ENCODE measurements around the gene GLUD1.
"Not testable (repeated sequence)": the region's sequence is repeated elsewhere in the genome, so short reads cannot be mapped to it uniquely, and the experiment has no call there.

GLUD1 gene

DNA sequence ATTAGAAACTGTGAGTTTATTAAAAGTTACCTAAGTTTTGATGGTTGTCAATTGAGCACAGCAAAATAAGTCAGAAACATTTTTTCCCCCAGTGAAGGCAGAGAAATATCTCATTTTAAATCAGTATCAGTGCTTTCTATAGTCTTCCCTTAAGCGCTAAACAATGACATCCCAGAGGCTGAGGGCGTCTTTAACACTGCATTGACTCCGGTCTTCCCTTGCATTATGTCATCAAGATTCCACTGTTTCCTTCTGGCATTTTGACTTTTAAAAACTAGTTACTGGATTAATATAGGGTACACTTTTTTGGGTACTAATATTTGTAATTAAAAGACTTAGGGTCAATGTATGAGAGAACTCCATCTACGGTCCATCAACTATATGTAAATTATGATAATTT, 3.9 kb downstream of the GLUD1 start:
- no peak for DNase-seq (ENCODE audit: low read depth in 2 of 3, low spot score in 2 of 3)

DNA sequence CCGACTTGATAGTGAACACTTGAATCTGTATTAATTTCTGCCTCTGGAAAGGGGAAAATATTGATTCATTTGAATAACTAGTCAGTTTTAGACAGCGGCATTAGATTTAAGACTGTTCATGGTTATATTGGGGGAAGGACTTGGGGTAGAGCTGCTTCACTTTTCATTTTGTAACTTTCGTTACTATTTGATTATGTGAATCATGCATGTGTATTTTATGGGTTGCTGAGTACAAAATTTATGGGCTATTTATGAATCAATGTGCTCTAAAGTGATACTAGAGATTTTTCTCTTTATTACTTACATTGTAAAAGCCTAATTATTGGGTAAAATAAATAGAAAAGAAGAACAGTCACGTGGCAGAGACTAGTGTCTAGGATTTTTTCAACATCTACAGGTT, 4.9 kb downstream of the GLUD1 start:
- DNase-seq (ENCODE audit: low read depth in 2 of 3, low spot score in 2 of 3), result no peak

DNA sequence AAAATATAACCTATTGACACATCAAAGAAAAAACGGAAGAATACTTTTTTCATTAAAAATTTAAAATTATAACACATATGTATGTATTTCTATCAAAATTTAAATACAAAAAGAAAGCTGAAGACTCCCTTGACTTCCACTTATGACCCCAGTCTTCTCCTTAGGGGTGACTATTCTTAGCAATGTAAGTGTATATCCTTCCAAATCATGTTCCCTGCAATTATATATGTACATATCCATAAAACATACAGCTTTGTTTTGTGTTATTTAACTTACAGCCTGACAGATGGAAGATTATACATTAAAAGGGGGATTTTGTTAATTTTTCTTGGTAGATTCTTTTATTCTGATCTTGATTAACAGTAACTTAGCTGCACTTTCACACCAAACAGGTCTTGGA, 9.1 kb downstream of the GLUD1 start:
- no peak for DNase-seq (ENCODE audit: low read depth in 2 of 3, low spot score in 2 of 3)

DNA sequence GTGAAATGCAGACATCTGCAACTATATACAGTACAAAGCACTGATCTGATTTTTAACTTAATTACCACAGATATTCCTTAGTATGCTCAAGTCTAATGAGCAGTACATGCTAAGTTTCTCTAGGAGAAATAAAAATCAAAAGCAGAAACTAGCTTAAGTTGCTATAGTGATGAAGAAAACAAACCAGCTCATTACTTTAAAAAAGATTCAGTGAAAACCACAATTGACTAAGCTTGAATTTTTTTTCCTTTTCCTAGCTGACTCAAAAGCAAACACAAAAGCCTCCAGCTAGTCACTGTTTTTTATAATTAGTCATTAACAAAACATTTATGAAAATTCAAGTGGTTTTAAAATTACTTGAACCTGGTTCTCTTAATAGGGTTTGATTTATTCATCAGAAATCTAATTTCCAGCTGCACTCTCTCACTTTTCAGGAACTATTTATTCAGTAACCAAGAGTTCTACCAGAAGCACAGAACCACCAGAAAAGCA, 10.3 kb downstream of the GLUD1 start:
- not testable (repeated sequence) for DNase-seq (ENCODE audit: low read depth in 2 of 3, low spot score in 2 of 3)

DNA sequence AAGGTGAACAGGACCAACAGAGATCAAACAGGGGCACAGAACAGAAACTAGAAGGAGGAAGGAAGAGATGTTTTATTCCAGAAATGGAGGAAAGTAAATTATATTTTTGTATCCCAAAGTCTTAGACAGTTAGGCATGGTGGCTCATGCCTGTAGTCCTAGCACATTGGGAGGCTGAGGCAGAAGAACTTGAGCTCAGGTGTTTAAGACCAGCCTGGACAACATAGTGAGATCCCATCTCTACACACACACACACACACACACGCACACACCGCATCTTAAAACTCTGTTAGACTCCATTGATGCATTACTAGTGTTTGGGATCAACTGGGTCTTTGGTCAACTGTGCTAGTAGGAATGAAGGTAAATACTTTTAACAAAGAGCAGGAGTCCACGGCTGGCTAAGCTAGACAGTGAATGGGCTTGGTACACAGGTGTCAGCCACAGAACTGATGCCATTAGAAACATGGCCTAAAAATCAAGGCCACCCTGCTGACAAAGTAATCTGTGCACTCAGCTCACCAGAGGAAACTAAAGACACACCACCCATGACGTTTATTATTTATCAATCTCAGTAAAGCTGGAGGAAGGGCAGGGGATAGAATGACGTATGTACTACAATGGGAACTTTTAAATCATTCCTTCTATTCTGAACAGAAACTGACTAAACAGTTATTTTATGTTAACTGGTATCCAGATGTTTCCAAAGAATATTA, 10.9 kb downstream of the GLUD1 start:
- DNase-seq (ENCODE audit: low read depth in 2 of 3, low spot score in 2 of 3), result not testable (repeated sequence)

DNA sequence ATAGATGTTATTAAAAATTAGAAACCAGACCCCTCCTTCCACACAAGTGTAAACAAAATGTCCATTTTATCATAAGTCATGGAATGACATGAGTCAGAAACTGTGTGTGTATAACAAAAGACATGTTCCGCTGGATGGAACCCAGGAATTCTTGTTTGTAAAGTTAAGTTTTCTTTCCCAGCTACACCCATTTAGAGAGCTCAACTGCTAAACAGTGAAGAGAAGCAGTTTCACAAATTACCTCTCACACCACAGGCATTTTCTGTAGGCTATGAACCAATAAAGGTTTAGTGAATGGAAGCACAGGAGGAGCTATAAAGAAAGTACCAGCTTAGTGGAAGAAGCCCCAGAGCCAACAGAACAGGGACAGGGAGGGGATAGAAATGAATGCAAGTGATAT, 12.4 kb downstream of the GLUD1 start:
- DNase-seq (ENCODE audit: low read depth in 2 of 3, low spot score in 2 of 3), result not testable (repeated sequence)

DNA sequence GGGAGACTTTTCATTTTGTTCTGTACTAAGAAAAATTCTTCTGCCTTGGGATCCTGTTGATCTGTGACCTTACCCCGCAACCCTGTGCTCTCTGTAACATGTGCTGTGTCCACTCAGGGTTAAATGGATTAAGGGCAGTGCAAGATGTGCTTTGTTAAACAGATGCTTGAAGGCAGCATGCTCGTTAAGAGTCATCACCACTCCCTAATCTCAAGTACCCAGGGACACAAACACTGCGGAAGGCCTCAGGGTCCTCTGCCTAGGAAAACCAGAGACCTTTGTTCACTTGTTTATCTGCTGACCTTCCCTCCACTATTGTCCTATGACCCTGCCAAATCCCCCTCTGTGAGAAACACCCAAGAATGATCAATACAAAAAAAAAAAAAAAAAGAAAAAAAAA, 13.1 kb downstream of the GLUD1 start:
- DNase-seq (ENCODE audit: low read depth in 2 of 3, low spot score in 2 of 3), result not testable (repeated sequence)

DNA sequence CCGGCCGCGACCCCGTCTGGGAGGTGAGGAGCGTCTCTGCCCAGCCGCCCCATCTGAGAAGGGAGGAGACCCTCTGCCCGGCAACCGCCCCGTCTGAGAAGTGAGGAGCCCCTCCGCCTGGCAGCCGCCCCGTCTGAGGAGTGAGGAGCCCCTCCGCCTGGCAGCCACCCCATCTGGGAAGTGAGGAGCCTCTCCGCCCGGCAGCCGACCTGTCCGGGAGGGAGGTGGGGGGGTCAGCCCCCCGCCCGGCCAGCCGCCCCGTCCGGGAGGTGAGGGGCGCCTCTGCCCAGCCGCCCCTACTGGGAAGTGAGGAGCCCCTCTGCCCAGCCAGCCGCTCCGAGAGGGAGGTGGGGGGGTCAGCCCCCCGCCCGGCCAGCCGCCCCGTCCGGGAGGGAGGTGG, 14.0 kb downstream of the GLUD1 start:
- DNase-seq (ENCODE audit: low read depth in 2 of 3, low spot score in 2 of 3), result not testable (repeated sequence)

DNA sequence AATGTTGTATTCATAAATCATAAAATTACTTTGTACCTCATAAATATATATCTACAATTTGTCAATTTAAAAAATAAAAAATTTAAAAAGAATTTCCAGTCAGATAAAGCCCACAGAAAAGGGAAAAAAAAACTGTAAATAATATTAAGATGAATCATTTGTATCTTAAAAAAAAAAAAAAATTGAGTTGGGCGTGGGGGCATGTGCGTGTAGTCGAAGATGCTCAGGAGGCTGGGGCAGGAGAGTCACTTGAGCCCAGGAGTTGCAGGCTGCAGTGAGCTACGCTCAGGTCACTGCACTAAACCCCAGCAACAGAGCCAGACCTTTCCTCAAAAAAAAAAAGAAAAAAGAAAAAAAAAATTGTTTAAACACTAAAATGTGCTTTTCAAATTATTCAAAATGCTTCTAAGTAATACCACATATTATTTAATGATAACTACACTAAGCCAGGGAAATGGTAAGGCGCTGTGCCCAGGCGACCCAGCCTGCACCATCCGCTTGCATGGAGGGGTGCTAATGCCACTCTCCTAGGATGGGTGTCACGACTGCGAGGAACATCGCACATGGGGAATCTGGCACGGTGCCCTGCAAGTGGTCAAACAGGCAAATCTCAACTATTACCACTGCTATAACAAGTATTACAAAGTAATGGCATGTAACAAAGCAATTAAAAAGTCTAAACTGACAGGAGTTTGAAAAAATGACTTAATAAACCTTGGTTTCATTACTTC, 15.4 kb downstream of the GLUD1 start:
- DNase-seq (ENCODE audit: low read depth in 2 of 3, low spot score in 2 of 3), result no peak

DNA sequence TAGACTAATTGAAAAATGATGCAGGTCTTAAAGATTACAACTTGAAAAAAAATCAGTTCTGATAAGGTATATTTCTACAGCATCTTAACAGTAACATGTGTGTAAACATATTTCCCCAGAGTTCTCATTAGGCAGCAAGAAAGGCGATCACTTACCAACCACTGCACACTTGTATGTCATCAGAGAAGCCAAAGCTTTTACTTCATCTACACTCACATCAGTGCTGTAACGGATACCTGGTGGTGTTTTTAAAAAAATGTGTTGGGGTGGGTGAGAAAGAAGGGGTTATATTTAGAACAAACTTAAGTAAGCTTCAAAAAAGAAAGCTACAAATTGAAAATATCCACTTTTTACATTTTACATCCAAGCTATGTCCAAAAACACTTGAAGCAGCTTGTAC, 18.2 kb downstream of the GLUD1 start:
- DNase-seq (ENCODE audit: low read depth in 2 of 3, low spot score in 2 of 3), result not testable (repeated sequence)

DNA sequence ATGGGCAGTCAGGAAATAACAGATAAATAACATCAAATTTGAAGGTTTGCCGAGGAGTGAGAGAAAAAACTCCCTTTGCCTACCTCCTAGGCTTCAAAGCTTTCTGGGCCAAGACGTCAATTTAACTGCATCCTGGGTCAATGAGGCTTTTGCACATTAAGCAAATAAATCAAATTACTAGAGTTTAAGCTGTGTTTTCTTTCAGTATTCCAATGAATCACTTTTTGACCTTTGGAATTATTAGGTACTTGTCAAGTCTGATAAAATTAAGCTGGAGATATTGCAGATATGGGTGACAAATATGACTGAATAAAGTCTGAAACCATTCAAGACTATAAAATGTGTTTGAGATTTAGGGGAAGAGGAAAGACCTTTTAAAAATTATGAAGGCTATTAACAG, 22.2 kb downstream of the GLUD1 start:
- no peak for DNase-seq (ENCODE audit: low read depth in 2 of 3, low spot score in 2 of 3)

DNA sequence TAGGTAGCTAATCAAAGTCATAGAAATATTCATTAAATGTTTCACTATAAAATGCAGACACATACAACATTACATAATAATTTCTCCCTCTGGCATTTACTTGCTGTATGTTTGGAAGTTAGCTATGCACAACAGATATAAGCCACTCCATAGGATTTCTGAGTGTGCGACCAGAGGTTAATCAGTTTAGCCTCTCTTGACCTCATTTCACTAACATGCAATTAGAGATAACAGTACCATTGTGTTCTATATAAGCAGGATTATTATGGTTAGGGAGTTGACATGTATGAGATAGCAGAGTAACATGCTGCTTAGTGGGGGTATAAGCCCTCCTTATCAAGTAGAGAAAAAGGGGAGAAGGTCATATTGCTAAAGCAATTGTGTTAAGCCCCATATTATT, 26.4 kb downstream of the GLUD1 start:
- DNase-seq (ENCODE audit: low read depth in 2 of 3, low spot score in 2 of 3), result no peak

DNA sequence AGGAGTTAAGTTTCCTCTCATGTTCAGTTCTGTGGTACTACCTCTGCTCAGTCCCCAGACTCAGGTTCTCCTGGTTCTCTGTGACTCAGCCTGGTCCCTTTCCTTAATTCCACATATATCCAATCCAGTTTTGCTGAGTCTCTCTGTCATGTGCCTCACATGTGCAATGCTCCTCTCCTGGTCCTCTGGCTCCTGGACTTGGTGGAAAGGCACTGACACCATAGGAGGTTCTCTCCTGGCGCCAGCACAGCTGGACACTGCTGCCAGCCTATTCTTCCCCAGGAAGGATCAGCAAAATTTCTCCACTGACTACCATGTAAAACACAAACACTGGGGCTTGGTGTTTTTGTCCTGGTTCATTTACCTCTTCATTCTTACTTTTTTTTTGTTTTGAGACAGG, 27.8 kb downstream of the GLUD1 start:
- DNase-seq (ENCODE audit: low read depth in 2 of 3, low spot score in 2 of 3), result no peak

DNA sequence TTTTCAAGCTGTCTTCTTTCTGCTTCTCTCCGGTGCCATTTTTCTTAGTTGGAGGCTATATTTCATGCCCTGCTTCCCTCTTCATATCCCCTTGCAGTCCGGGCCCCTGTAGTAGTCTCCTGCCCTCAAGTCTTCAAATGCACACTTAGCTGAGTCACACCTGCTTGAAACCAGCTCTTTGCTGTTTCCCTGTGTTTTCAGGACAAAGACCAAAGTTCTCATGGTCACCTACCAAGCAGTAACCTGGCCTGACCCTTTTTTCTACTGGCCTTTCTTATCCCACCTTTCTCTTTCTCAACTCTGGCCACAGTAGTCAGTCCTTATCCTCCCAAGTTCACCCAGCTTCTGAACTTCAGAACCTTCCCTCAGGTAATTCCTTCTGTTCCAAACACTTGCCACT, 28.5 kb downstream of the GLUD1 start:
- DNase-seq (ENCODE audit: low read depth in 2 of 3, low spot score in 2 of 3), result no peak

DNA sequence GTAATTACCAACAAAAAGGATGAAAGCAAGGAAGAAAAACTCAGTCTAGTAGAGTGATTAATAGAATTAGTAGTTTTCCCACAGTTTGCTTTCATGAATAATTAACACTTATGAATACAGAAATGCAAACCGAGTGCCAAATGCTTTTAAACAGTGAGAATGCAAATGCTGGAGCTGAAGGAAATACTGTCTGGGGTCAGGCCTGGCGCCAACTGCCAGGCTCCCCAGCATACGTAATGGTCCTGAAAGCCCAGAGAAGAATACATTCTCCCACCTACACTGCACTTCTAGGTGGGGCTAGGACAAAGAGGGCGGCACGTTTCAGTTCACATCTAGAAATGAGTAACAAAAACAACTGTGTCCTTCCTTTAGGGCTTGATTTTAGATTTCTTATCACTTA, 30.0 kb downstream of the GLUD1 start:
- DNase-seq (ENCODE audit: low read depth in 2 of 3, low spot score in 2 of 3), result no peak

DNA sequence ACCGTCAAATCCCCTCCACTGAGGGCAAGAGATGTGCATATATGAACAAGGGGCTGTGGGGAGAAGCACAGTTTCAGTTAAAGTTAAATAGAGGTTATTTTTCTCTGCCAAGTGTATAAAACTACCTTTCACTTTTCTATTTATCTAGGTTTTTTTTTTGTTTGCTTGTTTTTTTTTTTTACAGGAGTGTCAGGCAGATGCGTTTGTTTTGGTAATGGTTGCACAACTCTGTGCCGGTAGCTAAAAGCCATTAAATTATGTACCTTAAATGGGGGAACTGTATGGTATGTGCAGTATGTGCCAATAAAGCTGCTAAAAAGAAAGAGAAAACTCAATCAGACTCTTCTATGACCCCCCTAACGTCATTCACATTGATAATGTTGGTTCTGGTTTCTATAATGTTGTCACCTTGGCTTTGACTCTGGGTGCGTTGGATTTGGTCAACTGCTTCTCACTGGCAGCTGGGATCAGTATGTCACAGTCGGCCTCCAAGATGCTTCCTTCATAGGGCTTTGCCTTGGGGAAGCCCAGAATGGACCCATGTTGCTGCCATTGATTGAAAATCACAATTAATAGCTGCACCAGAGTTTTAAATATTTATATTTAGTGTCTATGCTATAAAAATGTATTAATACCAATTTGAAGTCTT, 34.2 kb downstream of the GLUD1 start:
- no peak for DNase-seq (ENCODE audit: low read depth in 2 of 3, low spot score in 2 of 3)

DNA sequence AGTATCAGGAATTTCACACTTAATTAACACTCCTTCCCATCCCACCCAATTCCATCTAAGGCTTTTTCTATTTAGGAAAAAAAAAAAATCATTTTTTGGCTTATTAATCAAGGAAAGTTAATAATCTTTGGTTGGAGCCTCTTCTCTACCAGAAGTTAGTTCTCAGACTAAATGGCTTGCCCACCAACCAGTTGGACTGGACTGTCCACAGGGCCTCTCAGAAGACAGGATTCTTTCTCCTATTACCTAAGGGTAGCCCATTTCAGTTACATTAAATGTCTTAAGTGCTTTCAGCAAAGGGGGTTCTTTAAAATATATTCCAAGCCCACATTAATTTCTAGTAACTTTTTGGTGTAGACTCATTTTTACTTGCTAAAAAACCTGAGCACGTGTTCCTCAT, 35.2 kb downstream of the GLUD1 start:
- no peak for DNase-seq (ENCODE audit: low read depth in 2 of 3, low spot score in 2 of 3)

DNA sequence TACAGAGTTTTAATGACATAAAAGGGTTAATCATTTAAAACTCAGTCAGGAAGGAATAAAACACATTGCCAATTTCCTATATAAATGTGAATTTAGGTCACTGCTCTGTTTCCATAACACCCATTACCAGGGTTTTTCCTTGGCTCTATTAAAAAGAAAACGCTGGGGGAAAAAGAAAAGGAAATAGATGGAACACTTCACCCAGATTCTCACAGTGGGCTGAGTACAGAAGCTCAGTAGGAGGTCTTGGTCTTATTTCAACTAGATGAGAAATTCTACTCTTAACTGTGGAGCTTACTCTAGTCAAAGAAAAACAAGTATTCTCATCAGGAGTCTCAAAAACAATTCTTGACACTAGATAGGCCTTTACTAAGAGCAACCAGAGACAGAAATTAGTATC, 36.5 kb downstream of the GLUD1 start:
- no peak for DNase-seq (ENCODE audit: low read depth in 2 of 3, low spot score in 2 of 3)

DNA sequence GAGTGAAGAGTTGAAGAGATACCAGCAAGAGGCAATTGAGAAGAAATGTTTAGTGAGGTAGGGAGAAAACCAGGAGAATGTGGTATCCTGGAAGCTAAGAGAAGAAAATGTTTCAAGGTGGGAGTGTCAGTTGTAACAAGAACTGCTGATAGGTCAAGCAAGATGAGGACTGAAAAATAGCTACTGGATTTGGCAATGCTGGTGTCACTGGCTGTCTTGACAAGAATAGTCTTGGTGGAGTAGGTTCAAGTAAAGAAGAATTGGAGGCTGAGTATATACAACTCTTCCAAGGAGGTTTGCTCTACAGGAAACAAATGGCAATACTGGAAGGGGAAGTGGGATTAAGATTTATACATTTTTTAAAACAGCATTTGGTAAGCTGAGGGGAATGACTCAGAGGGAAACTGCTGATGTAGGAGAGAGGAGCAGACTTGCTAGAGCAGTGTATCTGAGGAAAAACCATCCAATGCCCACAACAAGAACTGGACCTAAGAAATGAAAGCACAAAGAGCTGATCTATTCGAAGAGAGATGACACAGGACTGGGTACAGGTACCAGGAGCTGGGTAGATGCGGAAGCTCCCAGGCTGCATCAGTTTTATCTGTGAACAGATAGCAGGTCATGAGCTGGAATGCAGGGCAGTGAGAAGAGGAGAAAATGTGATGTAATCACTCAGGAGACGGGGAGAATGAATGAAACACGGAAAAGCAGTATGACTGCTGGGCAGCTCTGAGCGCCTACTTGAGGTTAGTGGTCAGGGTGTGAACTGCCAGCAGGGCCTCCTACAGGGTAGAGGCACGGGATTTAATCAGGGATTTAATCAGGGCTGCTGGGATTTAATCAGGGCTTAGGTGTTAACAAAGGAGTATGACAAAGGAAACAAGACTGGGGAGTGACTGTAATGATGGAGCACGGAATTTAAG, 40.0 kb downstream of the GLUD1 start:
- no peak for DNase-seq (ENCODE audit: low read depth in 2 of 3, low spot score in 2 of 3)

DNA sequence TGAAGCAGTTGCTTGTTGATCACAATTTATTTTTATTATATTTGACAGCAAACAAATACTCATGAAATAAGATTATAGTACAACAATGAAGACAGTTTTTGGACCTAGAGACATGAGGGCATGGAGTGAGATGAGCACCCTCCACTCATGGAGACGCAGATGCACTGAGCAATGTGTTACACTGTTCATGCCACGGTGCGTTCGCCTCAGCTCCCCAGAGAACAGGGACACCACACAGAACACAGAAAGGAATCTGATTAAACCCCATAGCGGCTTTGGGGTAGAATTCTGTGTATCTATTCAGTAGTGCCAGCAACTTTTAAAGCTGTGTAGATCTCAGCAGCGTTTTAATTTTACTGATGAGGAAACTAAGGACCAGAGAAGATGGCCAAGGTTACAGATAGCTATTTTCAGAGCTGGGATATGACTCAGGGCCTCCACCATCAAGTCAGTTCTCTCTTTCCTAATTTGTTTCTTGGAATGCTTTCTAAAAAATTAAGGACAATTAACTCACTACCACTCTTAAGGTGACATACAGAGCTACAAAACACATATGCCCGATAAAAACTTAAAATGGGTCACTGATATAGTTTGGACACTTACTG, 41.0 kb downstream of the GLUD1 start:
- no peak for DNase-seq (ENCODE audit: low read depth in 2 of 3, low spot score in 2 of 3)

DNA sequence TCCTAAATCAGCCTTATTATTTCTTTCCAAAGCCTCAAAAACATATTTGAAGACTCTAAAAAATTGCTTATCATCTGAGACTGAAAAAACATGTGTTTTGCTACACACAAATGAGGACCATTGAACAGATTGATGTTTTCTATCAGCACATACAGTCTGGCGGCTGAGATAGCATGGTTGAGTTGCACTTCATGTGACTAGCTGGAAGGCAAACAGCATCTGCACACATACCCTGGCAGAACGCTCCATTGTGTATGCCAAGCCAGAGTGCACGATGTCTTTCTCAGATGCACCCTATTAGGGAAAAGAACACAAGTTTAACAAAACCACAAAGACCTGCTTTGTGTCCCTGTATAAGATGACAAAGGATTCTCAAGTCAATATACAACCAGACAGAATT, 41.5 kb downstream of the GLUD1 start:
- DNase-seq (ENCODE audit: low read depth in 2 of 3, low spot score in 2 of 3), result no peak

Data from activated CD8-positive, alpha-beta memory T cell treated with anti-CD3 and anti-CD28 coated beads for 48 hours (primary cell).